Pancreas (tissue), 10 donors: ENCODE measurements around the gene WNT11. TPM values are rescaled to one million over a fixed set of nuclear protein-coding genes. Genes with fewer than 3 reads are reported as not detected.

Experiments used
- ATAC-seq, 4 donors: fragments of 200-7000 bp; cut with Tn5 transposase; one replicate each; pipeline versions ENCODE4 v1.8.0 to v1.9.1; 2020; ENCODE audit warnings: mild to moderate bottlenecking in 4 of 4, moderate library complexity in 4 of 4
- DNase-seq, 6 donors: peaks; one replicate each; pipeline ENCODE4 v3.0.0-alpha.2; 2020
- FAIRE-seq: peaks from 2 replicates; lab custom pipeline; 2012; peaks lifted over from hg19 to GRCh38; lab: Jason Lieb, UNC
- H3K27ac ChIP-seq, 4 donors: fragments of 200-600 bp; sonication (generic); 1 replicate in 3 of 4; 2 replicates in 1 of 4; pipeline versions ENCODE4 v1.5.0 to v1.8.0; 2020
- H3K27me3 ChIP-seq, 4 donors: fragments of 200-600 bp; one replicate each; pipeline ENCODE4 v1.8.0; 2021
- H3K36me3 ChIP-seq, 3 donors: fragments of 200-600 bp; sonication (generic) in 1 of 3; one replicate each; pipeline versions ENCODE4 v1.5.0 to v1.8.0; 2020 to 2021
- H3K4me1 ChIP-seq, 3 donors: fragments of 200-600 bp; one replicate each; pipeline ENCODE4 v1.8.0; 2021
- H3K4me3 ChIP-seq, 4 donors: fragments of 200-600 bp; sonication (generic) in 2 of 4; one replicate each; pipeline versions ENCODE4 v1.5.0 to v1.8.0; 2020 to 2021
- H3K9me3 ChIP-seq, 4 donors: fragments of 200-600 bp; one replicate each; pipeline ENCODE4 v1.8.0; 2021
- WGBS, 2 donors: extraction: QIAGEN DNeasy Blood & Tissue Kit; methylation state at CpG; one replicate each; pipeline ENCODE4 v1.1.7; 2013; 5-methylcytosine and 5-hydroxymethylcytosine counted together
- intact Hi-C, 3 donors: fragments of 100-400 bp; cut with DNase I; formaldehyde crosslinking; loops; one replicate each; pipeline versions ENCODE4 v1.11.1 to v1.14.2; 2022
- polyA plus RNA-seq, 2 donors: library from polyadenylated mRNA; stranded (reverse); fragments of 200-250 nt; gene quantifications; one replicate each; pipeline ENCODE4 v1.2.3, GENCODE V29; 2013
- total RNA-seq, 6 donors: library from RNA; stranded (reverse); fragmentation: NEBNext Ultra II Directional in 4 of 6; extraction: Animal tissue kit (Norgen Biotek cat#: 25700) in 4 of 6; gene quantifications; one replicate each; pipeline versions ENCODE4 v1.2.1 to v1.2.4, GENCODE V29; 2021 to 2023
- TF ChIP-seq, protein P1 (sequence below), 4 donors: fragments of 200-600 bp; sonication (generic) in 3 of 4; IDR thresholded peaks; one replicate each; pipeline versions ENCODE4 v1.5.0 to v1.8.0; 2021; ENCODE audit warnings: antibody characterized with exemption in 4 of 4
- donor health status: healthy with polysubstance abuse.
- donor health status: DM: no; HTN: no; CAD: no; lungs with moderate emphysema.
- donor health status: DM: no; HTN: no; CAD: no.
- donor health status: control.
- donor health status: control.
- donor health status: Bipolar disorder and iron deficiency.
- donor health status: DM: yes; HTN: yes; CAD: no.
- donor health status: DM: no; HTN: no; CAD: no.
- donor health status: DM: no; HTN: no; CAD: no.
- donor health status: DM: yes; HTN: yes; CAD: no.

WNT11 gene
- total and polyA plus RNA-seq, 8 donors, result 2.6 to 30.5 (median 6.2) TPM

DNA sequence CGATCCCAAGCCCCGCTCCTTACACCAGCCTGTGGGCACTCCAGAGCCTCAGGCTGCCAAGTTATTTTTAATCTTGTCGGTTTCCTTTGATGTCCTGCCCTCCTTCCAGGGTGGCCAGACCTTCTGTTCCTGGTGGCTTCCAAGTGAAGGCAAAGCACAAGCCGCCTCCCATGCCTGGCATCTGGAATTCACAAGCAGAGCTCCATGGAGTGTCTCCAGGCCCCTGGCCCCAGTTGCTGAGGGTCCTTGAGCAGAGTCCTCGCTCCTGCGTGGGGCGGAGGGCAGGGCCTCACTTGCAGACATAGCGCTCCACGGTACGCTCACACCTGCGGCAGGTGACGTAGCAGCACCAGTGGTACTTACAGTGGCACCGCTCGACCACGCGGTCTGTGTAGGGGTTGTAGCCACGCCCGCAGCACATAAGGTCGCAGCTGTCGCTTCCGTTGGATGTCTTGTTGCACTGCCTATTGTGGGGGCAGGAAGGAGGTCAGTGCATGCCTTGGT lies 19.5 kb downstream of the WNT11 start:
- Histone ChIP-seq H3K9me3 (no peaks in the 10 kb centered on the region), H3K27ac (no peak overlapping the region), H3K4me1 (no peaks in the 10 kb centered on the region), H3K36me3 (no peaks in the 10 kb centered on the region), H3K27me3 (no peaks in the 10 kb centered on the region), H3K4me3 (no peak overlapping the region)
- WGBS, 2 donors, result 80 to 82% methylated on average over 21 of the region's 21 CpGs
- ATAC-seq (peak in 3 of 4 donors; percentile 61 to 81 (median 70)), DNase-seq (no peak), FAIRE-seq (no peak)
- TF ChIP-seq, protein P1, sequence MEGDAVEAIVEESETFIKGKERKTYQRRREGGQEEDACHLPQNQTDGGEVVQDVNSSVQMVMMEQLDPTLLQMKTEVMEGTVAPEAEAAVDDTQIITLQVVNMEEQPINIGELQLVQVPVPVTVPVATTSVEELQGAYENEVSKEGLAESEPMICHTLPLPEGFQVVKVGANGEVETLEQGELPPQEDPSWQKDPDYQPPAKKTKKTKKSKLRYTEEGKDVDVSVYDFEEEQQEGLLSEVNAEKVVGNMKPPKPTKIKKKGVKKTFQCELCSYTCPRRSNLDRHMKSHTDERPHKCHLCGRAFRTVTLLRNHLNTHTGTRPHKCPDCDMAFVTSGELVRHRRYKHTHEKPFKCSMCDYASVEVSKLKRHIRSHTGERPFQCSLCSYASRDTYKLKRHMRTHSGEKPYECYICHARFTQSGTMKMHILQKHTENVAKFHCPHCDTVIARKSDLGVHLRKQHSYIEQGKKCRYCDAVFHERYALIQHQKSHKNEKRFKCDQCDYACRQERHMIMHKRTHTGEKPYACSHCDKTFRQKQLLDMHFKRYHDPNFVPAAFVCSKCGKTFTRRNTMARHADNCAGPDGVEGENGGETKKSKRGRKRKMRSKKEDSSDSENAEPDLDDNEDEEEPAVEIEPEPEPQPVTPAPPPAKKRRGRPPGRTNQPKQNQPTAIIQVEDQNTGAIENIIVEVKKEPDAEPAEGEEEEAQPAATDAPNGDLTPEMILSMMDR (IDR thresholded peaks at IDR 0.05), result no peak
- intact Hi-C loops, result no loop called here

DNA sequence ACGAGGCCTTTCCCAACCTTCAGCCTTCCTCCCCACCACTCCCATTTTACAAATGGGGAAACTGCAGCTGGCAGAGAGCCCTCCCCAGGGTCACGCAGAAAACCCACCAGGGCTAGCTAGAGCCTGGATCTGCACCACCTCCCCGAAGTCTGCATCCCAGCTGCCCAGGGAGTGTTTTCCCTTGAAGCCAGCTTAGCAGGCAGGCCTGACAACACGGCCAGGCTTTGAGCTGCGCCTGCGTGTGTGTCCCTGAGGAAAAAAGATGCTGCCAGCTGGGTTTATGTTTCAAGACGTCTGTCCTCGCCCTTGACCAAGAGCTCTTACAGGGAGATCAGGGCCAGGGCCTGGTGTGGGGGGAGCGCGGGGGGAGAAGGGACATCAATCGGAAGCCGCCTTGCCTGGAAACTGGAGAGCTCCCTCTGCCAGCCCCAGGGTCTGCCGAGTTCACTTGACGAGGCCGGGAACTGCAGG lies 20.3 kb downstream of the WNT11 start:
- DNase-seq (no peak), FAIRE-seq (no peak), ATAC-seq (peak in 2 of 4 donors; percentile 14 to 65)
- Histone ChIP-seq H3K9me3 (no peaks in the 10 kb centered on the region), H3K36me3 (no peaks in the 10 kb centered on the region), H3K4me1 (no peaks in the 10 kb centered on the region), H3K4me3 (no peak overlapping the region), H3K27ac (no peak overlapping the region), H3K27me3 (no peaks in the 10 kb centered on the region)
- intact Hi-C loops, result no loop called here
- 83 to 86% methylated on average over 15 of the region's 15 CpGs for WGBS, 2 donors
- TF ChIP-seq, protein P1 (IDR thresholded peaks at IDR 0.05), result no peak

DNA sequence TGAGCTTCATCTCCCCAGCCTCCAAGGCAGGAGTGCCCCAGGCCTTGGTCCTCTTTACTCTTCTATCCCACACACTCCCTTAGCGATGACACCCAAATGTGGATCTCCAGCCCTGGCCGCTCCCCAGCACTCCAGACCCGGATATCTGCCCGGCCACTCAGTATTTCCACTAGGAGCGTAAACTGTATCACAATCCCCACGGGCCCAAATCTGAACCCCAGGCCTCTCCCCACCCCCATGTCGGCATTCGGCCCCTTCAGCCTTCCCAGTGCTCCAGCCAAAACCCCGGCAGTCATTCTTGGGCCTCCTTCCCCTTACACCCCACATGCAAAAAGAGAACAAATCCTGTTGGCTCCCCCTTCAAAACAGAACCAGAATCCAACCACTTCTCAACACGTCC lies 20.8 kb downstream of the WNT11 start:
- intact Hi-C loops, result no loop called here
- no peaks in the 10 kb centered on the region for H3K27me3 ChIP-seq
- H3K9me3 ChIP-seq, result no peaks in the 10 kb centered on the region
- no peaks in the 10 kb centered on the region for H3K4me1 ChIP-seq
- ATAC-seq (peak in 1 of 4 donors; percentile 5), FAIRE-seq (no peak), DNase-seq (no peak)
- no peak overlapping the region for H3K27ac ChIP-seq
- 89% methylated on average over 10 of the region's 10 CpGs for WGBS, 2 donors
- no peaks in the 10 kb centered on the region for H3K36me3 ChIP-seq
- TF ChIP-seq, protein P1 (IDR thresholded peaks at IDR 0.05), result no peak
- no peak overlapping the region for H3K4me3 ChIP-seq

DNA sequence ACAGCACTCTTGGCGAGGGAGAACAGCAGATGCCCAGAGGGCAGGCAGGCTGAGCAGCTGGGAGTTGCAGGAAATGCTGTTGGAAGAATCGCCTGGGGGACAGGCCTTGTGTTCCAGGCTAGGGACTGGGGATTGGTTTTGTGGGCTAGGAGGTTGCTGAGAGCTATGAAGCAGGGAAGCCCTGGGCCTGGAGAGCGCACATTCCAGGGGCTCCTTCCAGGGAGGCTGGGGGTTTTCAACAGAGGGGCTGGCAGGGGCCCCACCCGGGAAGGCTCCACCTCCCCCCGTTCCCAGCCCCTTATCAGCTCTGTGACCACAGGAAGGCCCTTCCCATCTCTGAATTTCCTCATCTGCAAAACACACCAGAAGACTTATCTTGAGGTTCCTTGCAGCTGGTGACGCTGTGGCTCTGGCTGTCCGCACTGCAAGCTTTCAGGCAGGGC lies 21.7 kb downstream of the WNT11 start:
- intact Hi-C loops, result no loop called here
- H3K4me3 ChIP-seq, result no peak overlapping the region
- TF ChIP-seq, protein P1 (IDR thresholded peaks at IDR 0.05), result no peak
- no peaks in the 10 kb centered on the region for H3K27me3 ChIP-seq
- H3K27ac ChIP-seq, result no peak overlapping the region
- H3K9me3 ChIP-seq, result no peaks in the 10 kb centered on the region
- no peaks in the 10 kb centered on the region for H3K4me1 ChIP-seq
- WGBS, 2 donors, result 70 to 77% methylated on average over 7 of the region's 7 CpGs
- ATAC-seq (no peak), DNase-seq (no peak), FAIRE-seq (no peak)
- H3K36me3 ChIP-seq, result no peaks in the 10 kb centered on the region

DNA sequence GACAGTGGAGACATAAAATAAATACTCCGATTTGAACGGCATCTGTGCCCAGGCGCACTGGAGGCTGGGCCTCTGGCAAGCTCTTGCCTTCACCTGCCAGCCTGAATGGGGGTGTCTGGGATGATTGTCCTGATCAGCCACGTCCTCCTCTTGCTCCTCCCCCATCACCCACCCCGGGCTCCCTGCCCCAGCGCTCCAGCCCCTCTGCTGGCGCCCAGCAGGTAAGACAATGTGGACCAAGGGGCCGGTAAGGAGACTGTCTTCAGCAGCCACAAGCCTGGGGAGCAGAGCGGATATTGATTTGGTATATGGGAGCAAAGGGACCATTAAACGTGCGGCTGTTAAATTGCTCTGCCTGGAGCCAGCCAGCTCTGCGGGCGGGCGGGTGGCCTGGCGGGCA lies 24.9 kb downstream of the WNT11 start:
- Histone ChIP-seq H3K9me3 (no peaks in the 10 kb centered on the region), H3K4me1 (no peaks in the 10 kb centered on the region), H3K4me3 (no peak overlapping the region), H3K27me3 (no peaks in the 10 kb centered on the region), H3K36me3 (no peaks in the 10 kb centered on the region), H3K27ac (no peak overlapping the region)
- no peak for ATAC-seq
- TF ChIP-seq, protein P1 (IDR thresholded peaks at IDR 0.05), result no peak
- 90 to 91% methylated on average over 15 of the region's 15 CpGs for WGBS, 2 donors
- FAIRE-seq, result no peak
- intact Hi-C loops, result no loop called here
- no peak for DNase-seq
